GM19467 (cell line): ENCODE data around the gene COL4A2.

Experiments used
- ATAC-seq: cut with Tn5 transposase; IDR thresholded peaks from one replicate; pipeline ENCODE4 v1.9.1; 2021; ENCODE audit warnings: mild to moderate bottlenecking, moderate library complexity; ENCODE audit not compliant: unreplicated experiment

COL4A2 gene

DNA sequence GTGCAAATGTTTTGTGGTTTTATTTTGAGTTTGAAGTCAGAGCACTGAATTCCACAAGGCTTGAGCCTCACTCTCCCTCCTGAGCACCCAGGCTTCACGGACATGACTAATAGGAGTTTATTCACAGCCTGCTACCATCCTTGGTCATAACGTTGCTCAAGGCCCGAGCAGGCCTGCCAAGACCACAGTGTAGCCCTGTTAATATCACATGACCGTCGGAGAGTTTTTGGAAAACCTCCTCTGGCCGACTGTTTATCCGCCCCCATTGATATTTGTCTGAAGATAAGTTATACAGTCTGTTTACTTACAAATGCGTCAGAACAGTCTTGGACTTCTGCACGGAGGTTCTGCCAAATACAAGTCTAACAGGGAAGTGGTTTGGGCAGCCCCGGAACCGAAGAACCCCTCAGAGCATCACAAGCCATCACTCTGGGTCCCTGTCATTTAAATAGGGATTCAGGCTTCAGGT, 89.9 kb downstream of the COL4A2 start:
- ATAC-seq, result no peak

DNA sequence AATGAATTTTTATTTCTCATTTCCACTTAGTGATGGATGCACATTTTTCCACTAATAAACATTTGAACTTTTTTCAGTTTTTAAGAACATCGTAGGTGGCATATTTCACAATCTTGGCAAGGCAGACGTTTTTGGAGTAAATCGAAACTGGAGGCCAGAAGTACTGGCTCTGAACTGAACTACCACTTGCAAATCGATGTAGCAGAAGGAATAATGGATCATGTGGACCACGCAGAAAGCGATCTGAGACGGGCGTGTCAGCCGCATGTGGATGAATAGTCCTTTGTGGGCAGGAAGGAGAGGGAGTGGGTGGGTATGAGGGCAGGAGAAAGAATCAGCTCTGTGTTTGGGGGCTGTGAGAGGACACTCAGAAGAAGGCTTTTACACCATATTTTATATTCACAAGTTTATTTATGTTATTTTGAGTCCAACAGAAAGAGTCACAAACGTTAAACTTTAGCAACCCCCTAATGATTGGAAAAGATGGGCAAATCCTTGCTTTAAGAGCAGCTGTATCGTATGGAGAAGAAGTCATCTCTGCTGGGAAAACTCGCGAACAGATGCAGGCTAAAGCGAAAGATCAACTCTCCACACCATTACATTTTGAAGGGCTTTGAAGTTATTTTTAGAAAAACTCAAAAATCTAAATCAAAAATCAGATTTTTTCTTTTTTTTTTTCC, 90.5 kb downstream of the COL4A2 start:
- no peak for ATAC-seq

DNA sequence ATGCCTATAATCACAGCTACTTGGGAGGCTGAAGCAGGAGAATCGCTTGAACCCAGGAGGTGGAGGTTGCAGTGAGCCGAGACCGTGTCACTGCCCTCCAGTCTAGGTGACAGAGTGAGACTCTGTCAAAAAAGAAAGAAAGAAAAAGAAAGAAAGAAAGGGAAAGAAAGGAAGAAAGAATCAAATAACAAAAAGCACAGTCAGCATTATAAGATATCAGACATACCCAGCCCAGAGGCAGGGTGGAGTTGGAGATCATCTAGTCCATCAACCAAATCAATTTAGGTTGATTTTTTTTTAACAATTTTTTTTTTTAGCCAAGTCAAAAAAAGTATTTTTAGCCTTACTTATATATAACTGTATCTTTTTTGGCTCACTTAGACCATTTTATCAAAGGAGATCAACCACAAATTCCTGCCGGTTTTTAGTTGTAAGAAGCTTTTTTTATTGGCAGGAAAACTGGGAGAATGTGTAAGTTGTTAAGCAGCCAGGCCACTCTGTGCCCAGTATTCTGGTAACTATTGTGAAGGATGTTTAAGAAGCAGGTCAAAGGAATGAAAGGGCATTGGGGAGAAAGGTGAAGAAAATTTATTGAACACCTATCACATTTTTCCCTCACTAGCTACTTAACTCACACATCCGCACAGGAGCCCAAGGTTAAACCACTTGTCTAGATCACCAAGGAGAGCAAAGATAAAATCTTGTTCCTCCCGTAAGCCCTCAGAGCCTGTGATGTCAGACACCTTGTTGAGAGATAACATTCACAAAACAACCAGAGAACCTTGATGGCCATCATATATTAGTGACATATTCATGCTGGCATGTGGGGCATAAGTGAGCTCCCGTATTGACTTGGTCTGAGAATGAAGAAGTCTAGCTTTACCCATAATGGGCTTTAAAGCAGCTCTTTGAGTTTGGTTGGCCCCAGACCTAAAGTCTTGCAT, 91.8 kb downstream of the COL4A2 start:
- ATAC-seq, result no peak

DNA sequence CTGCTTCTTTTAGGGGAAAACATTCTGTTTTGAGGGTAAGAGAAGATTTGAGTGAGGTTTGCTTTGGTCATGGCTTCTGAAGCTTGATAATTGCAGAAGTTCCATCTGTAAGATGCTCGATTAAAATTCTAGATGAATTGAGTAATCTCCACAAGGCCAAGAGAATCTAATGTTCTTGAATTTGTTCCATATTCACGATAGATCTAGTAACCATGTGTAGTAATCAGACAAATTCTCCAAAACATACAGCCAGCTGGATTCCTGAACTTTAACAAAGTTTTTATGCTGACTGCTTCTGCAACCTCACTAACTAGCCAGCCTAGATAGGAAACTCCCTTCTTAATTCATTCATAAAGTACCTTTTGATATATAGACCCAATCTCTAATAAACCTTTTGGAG, 92.7 kb downstream of the COL4A2 start:
- no peak for ATAC-seq

DNA sequence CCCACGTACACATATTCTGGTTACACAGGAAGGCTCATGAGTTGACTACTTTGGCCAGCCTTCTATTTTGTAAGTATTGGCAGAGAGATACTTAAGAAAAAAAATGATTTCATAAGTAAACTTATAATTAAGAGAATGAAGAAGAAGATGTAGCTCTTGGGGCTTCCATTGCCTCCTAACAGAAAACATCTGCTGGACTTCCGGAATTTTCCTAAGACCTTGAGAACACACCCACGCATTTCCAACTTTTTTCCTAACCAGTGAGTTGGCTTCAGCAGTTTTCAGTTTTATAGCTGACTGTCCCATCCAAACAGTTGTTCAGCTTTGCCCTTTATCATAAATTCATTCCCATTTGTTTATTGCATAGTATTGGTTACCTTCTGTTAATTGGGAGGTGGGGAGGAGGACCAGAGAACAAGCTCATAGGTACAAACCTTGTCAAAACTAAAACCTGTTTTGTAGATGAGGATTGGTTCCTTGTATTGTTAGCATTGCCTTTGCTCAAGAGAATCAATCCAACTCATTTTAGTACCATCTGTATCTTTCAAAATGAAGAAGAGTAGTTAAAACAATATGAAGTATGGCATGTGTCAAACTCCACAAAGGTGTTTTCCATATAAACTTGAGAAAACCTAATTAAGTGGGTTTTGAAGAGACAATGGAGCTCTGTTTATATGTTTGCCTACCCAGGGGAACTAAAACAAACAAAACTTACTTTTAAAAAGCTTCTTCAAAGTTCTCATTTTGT, 93.9 kb downstream of the COL4A2 start:
- ATAC-seq, result no peak

DNA sequence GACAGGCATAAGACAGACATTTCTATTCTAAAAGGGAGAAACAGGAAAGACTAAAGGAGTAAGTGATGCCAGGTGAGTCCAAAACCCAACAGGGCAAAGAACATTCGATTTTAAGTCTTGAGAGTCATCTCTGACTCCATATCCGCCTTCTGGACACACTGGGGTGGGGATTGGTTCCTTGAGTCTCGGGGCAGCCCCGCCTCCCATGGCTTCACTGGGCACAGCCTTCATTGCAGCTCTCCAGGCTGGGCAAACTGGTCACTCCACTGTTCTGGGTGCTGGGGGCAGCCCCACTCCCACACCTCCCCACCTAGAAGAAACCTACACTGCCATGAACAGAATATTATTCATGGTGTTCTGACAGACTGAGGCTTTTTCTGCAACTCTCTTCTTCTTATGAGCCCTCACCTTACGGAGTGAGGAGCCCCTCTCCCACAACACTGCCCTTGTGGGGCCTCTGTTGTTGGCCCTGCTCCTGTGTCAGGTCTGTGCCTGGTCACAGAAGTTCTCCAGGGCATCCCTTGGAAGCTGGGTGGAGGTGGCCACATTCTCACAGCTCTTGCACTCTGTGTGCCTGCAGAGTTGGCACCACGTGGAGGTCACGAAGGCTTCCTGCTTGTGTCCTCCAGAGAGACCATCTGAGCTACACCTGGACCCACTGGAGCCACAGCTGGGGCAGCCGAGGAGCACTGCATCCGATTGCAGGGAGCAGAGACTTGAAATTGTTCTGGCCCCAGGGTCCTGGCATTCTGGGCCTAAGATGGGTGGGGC, 95.4 kb downstream of the COL4A2 start:
- no peak for ATAC-seq

DNA sequence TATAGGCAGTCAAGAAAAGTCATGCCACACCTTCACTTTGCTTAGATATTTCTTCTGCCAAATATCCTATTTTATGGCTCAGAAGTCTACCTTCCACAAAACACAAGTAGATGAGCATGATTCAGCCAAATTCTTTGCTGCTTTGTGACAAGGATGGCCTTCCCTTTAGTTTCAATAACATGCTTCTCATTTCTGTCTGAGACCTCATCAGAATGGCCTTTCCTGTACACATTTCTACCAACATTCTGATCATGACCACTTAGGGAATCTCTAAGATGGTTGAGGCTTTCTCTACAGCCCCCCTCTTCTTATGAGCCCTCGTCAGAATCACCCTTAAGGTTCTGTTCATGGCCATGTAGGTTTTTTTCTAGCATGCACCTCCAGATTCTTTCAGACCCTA, 96.2 kb downstream of the COL4A2 start:
- no peak for ATAC-seq

DNA sequence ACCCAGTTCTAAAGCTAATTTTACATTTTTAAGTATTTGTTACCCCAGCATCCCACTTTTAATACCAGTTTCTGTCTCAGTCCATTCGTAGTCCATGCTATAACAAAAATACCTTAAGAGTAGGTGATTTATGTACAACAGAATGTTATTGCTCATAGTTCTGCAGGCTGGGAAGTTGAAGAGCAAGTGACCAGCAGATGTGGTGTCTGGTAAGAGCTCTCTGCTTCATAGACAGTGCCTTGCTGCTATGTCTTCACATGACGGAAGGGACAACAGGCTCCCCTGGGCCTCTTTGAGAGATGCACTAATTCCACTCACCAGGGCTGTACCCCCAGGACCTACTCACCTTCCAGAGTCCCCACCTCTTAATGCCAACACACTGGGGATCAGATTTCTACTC, 96.6 kb downstream of the COL4A2 start:
- ATAC-seq, result no peak

DNA sequence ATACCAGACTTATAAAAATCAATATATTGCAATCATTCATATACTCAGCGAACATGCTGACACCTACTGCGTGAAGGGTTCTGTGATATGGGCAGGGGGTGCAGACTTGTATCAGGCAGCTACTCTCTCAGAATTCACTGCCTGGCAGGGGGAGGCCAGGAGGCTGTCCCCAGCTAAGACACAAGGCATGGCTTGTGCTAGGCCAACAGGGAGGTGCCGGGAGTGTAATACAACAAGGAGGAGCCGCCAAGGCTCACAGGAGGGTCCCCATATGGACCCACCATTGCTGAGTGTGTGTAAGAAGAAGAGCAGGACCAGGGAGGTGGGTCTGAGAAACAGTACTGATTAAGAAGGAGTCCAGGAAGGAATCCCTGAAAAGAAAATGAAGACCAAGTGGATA, 97.2 kb downstream of the COL4A2 start:
- ATAC-seq, result no peak

DNA sequence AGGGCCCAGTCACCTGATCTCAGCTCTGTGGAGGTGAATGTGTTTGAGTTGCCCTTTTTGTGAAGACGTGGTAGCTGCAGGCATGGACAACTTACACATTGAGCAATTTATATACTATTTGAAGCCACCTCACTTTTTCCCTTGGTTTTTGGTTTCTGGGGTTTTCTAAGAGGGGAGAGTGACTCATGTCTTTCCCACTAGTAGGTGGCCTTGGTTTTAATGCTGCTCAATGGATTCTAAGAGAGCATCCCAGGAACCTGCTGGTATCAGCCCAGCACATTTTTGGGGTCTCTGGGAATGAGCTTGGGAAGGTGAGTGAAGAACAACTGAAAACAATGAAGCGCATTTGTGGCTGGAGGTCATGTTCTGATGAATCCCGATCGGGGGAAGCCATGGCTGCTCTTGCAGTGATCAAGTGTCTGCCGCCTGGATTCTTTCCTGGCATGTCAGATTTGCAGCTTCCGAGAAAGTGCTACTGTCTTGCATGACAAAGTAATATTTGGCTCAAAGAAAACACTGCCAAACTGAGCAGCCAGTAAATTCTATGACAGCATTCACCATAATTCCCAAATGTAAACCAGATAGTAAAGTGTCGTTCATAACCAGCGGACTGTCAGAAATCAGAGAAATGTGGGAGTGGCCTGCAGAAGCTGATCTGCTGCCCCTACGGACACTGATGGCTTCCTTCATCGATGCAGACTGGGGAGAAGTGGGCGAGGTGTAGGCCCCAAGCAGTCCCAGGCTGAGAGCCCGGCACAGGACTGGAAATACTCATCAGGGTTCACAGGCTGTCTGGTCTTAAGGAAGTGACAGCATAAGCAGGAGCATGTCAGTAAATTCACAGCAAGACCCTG, 98.7 kb downstream of the COL4A2 start:
- no peak for ATAC-seq

DNA sequence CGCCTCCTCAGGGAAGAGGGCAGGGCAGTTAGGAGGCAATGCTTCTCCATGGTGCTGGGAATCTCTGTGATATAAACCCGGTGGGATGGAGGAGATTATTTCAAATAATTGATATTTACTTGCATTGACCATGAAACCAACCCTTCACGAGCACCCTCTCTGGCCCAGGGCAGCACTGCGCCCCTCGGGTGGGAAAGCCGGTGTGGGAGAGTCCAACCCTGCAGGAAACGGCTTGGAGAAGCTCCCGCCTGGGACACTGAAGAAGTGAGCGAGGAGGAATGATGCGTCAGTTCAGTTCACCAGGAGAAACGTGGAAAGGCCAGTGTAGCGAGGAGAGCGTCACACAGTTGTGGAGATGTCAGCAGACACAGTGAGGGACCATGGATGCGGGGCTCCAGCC, 99.9 kb downstream of the COL4A2 start:
- ATAC-seq, result no peak

DNA sequence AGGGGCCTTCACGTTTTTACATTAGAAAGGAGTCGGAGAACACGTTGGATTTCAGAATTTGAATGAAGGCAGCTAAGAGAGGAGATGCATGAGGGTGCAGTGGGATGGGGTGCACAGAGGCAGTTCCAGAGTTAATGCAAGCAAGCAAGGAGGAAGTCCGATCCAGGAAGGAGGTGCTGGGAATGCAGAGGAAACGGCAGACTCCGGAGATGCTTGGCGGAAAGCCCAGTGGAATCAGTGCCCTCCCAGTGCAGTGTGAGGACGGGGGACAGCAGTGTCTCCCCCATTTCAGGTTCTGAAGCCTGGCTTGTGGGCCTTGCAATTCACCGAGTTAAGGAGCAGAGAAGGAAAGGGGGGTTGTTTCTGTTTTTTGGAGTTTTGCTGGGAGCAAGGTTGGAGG, 100.4 kb downstream of the COL4A2 start:
- no peak for ATAC-seq

DNA sequence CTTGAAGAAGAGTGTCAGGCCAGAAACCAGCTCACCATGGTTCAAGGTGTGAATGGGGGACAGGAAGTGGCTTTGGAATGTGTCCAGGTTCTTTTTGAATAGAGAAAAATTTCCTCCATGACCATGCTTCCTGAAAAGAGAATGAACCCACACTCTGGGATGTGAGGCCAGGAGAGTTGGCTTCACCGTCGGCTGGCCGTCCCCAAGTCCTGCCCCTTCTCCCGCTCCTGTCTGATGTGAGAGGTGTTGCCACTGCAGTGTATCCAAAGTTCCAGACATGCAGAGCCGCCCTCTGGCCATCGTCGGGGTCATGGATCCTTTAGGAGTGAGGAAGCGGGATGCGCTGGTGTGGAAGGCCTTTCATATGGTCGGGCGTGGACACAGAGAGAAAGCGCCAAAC, 101.2 kb downstream of the COL4A2 start:
- no peak for ATAC-seq

DNA sequence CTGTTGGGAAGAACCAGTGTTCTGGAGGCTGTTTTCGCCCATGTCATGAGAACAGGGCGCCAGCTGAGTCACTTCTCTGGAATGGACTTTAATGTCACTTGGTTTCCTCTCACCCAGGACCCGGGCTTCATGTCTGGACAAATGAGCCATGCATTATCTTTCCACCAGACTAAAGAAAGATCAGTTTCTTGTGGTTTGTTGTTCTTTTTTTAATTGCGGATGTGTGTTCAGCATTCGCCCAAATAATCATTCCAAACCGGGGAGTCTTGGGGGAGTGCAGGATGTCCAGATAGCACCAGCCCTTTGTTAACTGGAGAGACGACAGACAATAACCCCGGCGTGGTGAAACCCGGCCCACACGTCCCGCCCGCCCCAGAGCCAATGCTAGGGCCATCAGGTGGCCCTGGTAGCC, 102.5 kb downstream of the COL4A2 start:
- no peak for ATAC-seq

DNA sequence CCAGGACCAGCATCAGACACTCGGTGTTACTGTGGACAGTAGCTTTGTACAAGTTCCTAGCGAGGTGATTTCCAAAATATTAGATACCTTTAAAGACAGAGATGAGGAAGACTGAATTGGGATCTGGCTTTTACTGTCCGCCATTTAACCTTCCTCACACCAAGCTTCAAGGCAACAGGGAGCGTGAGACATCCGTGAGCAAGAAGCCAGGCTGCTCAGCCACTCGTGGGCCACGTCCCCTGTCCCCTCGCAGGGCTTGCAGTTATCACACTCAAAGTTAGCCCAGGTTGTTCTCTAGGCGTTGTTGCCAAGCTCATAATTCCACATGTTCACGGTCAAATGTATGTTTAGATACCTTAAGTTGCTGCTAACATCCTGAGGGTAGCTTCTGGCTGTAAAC, 102.9 kb downstream of the COL4A2 start:
- no peak for ATAC-seq

DNA sequence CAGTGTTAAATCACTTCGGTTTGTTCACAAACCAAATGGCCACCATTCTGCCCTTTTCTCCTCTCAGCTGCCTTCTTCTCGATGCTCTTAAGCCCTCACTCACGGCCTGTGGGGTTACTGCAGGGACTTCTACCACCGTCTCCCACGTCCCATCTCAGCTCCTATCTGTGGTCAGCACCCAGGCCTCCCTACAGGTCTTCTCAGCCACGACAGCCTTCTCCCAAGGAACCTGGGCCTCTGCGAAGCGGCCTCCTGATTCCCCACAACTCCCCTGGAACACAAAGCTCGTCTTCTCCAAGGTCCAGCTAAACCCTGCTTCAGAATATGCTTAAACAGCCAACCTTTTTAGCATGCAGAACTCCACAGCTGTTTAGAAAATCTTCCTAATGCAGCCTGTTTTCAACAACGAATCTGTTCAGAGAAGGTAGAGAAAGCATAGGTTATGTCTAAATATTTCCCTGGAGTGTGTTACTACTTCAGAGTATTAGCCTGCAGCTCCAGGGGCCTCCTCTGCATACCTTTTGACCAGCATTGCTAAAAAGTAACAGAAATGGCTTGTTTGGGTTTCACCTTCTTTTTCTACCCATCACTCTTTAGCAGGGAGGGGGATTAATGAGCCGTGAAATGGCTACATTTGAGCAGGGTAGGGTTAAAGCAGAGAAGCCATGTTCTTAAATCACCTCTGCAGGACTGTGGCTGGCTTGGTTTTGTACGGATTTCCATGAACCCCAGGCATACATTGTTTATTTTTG, 104.0 kb downstream of the COL4A2 start:
- ATAC-seq, result no peak

DNA sequence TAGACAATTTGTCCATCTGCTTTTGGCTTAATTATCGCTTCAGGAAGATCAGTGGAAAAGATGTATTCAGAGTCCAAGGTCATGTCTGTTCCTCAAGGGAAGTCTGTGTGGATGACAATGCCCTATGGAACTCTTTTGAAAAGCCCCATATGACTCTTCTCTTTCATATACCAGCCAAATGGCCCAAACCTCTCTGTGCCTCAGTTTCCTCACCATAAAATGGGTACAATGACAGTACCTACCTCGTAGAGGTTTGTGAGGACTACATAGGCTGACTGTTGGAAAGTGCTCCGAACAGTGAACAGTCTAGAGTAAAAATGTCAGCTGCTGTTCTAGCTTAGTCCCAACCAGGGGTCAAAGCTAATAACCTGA, 104.6 kb downstream of the COL4A2 start:
- no peak for ATAC-seq

DNA sequence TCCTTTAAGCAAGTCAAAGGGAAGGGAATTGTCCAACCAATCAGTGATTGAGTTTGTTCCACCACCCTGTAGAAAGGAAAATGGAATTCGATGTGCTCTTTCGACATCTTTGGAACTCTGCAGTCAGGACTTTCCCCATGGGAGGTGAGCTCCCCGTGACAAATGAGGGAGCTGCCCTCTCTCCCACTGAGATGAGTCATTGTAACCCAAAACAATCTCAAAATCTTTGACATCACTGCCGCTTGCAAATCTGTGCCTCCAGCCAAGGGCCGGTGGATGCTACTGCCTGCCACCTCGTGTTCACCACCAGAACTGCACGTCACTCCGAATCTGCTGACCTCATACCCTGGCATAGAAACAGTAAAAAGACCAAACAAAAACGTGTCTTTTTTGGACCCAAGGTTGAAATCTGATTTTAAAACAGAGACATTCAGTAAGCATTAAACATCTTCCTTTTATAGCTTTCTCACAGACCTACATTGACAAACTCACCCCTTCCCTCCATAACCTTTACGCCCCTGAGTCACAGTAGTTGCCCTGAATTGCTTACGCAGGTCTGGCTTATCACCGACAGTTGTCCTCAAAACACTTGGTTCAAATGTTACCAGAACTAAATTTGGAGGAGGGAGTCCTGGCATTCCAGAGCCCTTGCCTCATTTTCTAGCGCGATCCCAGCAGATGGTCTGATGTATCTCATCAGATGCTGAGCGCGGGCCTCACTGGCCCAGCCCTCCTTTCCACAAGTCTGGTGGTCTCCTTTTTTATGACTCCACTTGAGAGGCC, 105.2 kb downstream of the COL4A2 start:
- peak; percentile 81 for ATAC-seq
